H9 (cell line): Measurements from ENCODE around the gene LRPAP1. TPM values are rescaled to one million over a fixed set of nuclear protein-coding genes. Genes with fewer than 3 reads are reported as not detected.

Experiments
- DNase-seq: peaks from one replicate; pipeline ENCODE4 v3.0.0-alpha.2; 2017
- H2AFZ ChIP-seq: one replicate; pipeline ENCODE4 v1.6.1; 2013; ENCODE audit warnings: mild to moderate bottlenecking, low read length, control low read depth, moderate library complexity
- H2AK5ac ChIP-seq: 2 replicates; pipeline ENCODE4 v1.6.1; 2013; ENCODE audit warnings: low read length, control low read depth, mixed read lengths; ENCODE audit not compliant: insufficient read length
- H2BK120ac ChIP-seq: one replicate; pipeline ENCODE4 v1.6.1; 2013; ENCODE audit warnings: low read depth, mild to moderate bottlenecking, low read length, control low read depth, inconsistent platforms; ENCODE audit not compliant: poor library complexity, severe bottlenecking
- H2BK12ac ChIP-seq: 2 replicates; pipeline ENCODE4 v1.6.1; 2013; ENCODE audit warnings: low read length, control low read depth, mixed read lengths, low read depth; ENCODE audit not compliant: insufficient read length
- H2BK15ac ChIP-seq: 2 replicates; pipeline ENCODE4 v1.6.1; 2013; ENCODE audit warnings: low read depth, low read length, control low read depth
- H2BK20ac ChIP-seq: one replicate; pipeline ENCODE4 v1.6.1; 2013; ENCODE audit warnings: low read depth, mild to moderate bottlenecking, low read length, control low read depth, inconsistent platforms; ENCODE audit not compliant: poor library complexity, severe bottlenecking
- H2BK5ac ChIP-seq: 2 replicates; pipeline ENCODE4 v1.6.1; 2013; ENCODE audit warnings: low read length, control low read depth, mixed read lengths; ENCODE audit not compliant: insufficient read length
- H3K14ac ChIP-seq: 2 replicates; pipeline ENCODE4 v1.6.1; 2013; ENCODE audit warnings: low read length, control low read depth; ENCODE audit not compliant: insufficient read depth
- H3K18ac ChIP-seq: 2 replicates; pipeline ENCODE4 v1.6.1; 2013; ENCODE audit warnings: low read depth, mild to moderate bottlenecking, mixed read lengths, low read length, control low read depth; ENCODE audit not compliant: insufficient read length
- H3K23ac ChIP-seq: 2 replicates; pipeline ENCODE4 v1.6.1; 2013; ENCODE audit warnings: low read length, control low read depth, mixed read lengths, low read depth; ENCODE audit not compliant: insufficient read length
- H3K23me2 ChIP-seq: 2 replicates; pipeline ENCODE4 v1.6.1; 2013; ENCODE audit warnings: low read depth, mild to moderate bottlenecking, mixed read lengths, low read length, control low read depth; ENCODE audit not compliant: insufficient read length, poor library complexity, severe bottlenecking
- H3K27ac ChIP-seq: 2 replicates; pipeline ENCODE4 v1.5.1; 2013; ENCODE audit warnings: low read length, control low read depth, mixed read lengths, low read depth; ENCODE audit not compliant: insufficient read length
- H3K27me3 ChIP-seq: 2 replicates; pipeline ENCODE4 v1.6.1; 2013; ENCODE audit warnings: low read length, control low read depth, inconsistent platforms; ENCODE audit not compliant: insufficient read depth
- H3K4ac ChIP-seq: 2 replicates; pipeline ENCODE4 v1.6.1; 2013; ENCODE audit warnings: low read depth, mild to moderate bottlenecking, control low read depth, inconsistent platforms, low read length, moderate library complexity
- H3K4me1 ChIP-seq: 2 replicates; pipeline ENCODE4 v1.6.1; 2013; ENCODE audit warnings: low read length, control low read depth, inconsistent platforms; ENCODE audit not compliant: insufficient read depth
- H3K4me2 ChIP-seq: 2 replicates; pipeline ENCODE4 v1.6.1; 2013; ENCODE audit warnings: low read length, control low read depth, mixed read lengths; ENCODE audit not compliant: insufficient read length, insufficient read depth
- H3K56ac ChIP-seq: 2 replicates; pipeline ENCODE4 v1.6.1; 2013; ENCODE audit warnings: low read depth, mild to moderate bottlenecking, mixed read lengths, low read length, control low read depth; ENCODE audit not compliant: insufficient read length
- H3K79me1 ChIP-seq: 2 replicates; pipeline ENCODE4 v1.6.1; 2013; ENCODE audit warnings: low read depth, mild to moderate bottlenecking, moderate library complexity, low read length, control low read depth, inconsistent platforms; ENCODE audit not compliant: insufficient read depth, poor library complexity, severe bottlenecking
- H3K79me2 ChIP-seq: 2 replicates; pipeline ENCODE4 v1.6.1; 2013; ENCODE audit warnings: low read length, control low read depth, inconsistent platforms; ENCODE audit not compliant: insufficient read depth
- H3K9ac ChIP-seq: 2 replicates; pipeline ENCODE4 v1.6.1; 2013; ENCODE audit warnings: low read length, control low read depth, mixed read lengths; ENCODE audit not compliant: insufficient read length; ENCODE audit errors: extremely low read depth
- H3K9me3 ChIP-seq: one replicate; pipeline ENCODE4 v1.6.1; 2013; ENCODE audit warnings: low read depth, low read length, inconsistent platforms; ENCODE audit not compliant: control insufficient read depth
- H3T11ph ChIP-seq: one replicate; pipeline ENCODE4 v1.6.1; 2013; ENCODE audit warnings: mild to moderate bottlenecking, low read length, control low read depth, inconsistent platforms
- H4K20me1 ChIP-seq: one replicate; pipeline ENCODE4 v1.6.1; 2013; ENCODE audit not compliant: control insufficient read depth, insufficient read length, insufficient read depth
- H4K5ac ChIP-seq: 2 replicates; pipeline ENCODE4 v1.6.1; 2013; ENCODE audit warnings: low read depth, mild to moderate bottlenecking, mixed read lengths, low read length, control low read depth; ENCODE audit not compliant: insufficient read length
- H4K8ac ChIP-seq: replicated peaks from 2 replicates; pipeline ENCODE4 v1.6.1; 2013; ENCODE audit warnings: low read length, control low read depth, mixed read lengths, low read depth; ENCODE audit not compliant: insufficient read length
- H4K91ac ChIP-seq: 2 replicates; pipeline ENCODE4 v1.6.1; 2013; ENCODE audit warnings: low read depth, mild to moderate bottlenecking, moderate library complexity, mixed read lengths, low read length, control low read depth; ENCODE audit not compliant: insufficient read length
- H3K27ac Mint-ChIP-seq, 3 experiments: 2 replicates in 2 of 3; 3 replicates in 1 of 3; pipeline ENCODE4 v1.8.0; 2020 to 2021; ENCODE audit warnings: mixed read lengths in 3 of 3, mild to moderate bottlenecking in 1 of 3, moderate library complexity in 1 of 3
- H3K27me3 Mint-ChIP-seq: 2 replicates; pipeline ENCODE4 v1.8.0; 2021; ENCODE audit warnings: low read depth, mild to moderate bottlenecking, moderate library complexity, mixed read lengths
- H3K36me3 Mint-ChIP-seq, 3 experiments: 2 replicates in 2 of 3; 3 replicates in 1 of 3; pipeline ENCODE4 v1.8.0; 2020 to 2021; ENCODE audit warnings: low read depth in 3 of 3, mixed read lengths in 3 of 3; ENCODE audit not compliant: insufficient read depth in 1 of 3
- H3K4me1 Mint-ChIP-seq, 2 experiments: 2 replicates each; pipeline ENCODE4 v1.8.0; 2020; ENCODE audit warnings: mixed read lengths in 2 of 2
- H3K4me3 Mint-ChIP-seq, 2 experiments: 2 replicates in 1 of 2; 3 replicates in 1 of 2; pipeline ENCODE4 v1.8.0; 2020 to 2021; ENCODE audit warnings: mild to moderate bottlenecking in 2 of 2, mixed read lengths in 2 of 2, moderate library complexity in 1 of 2
- H3K9me3 Mint-ChIP-seq, 2 experiments: 2 replicates in 1 of 2; 3 replicates in 1 of 2; pipeline ENCODE4 v1.8.0; 2020; ENCODE audit warnings: mild to moderate bottlenecking in 2 of 2, mixed read lengths in 2 of 2, moderate library complexity in 1 of 2
- WGBS: extraction: QIAGEN DNeasy Blood & Tissue Kit; methylation state at CpG from one replicate; pipeline ENCODE4 v1.1.7; 2013; ENCODE audit warnings: missing lambda C conversion rate, low lambda C conversion rate, mixed read lengths; ENCODE audit not compliant: insufficient read length; ENCODE audit errors: extremely low coverage; 5-methylcytosine and 5-hydroxymethylcytosine counted together
- total RNA-seq: library from RNA; stranded (reverse); gene quantifications from 2 replicates; pipeline ENCODE4 v1.2.1, GENCODE V29; 2021
- TF ChIP-seq, protein P1 (sequence below): fragments of 200-600 bp; sonication (generic); conservative IDR thresholded peaks from 3 replicates; pipeline ENCODE4 v1.8.0; 2021; ENCODE audit warnings: antibody characterized with exemption, mild to moderate bottlenecking

LRPAP1 gene
- total RNA-seq, 1 experiment from 2014 or later: 85.9 TPM

DNA sequence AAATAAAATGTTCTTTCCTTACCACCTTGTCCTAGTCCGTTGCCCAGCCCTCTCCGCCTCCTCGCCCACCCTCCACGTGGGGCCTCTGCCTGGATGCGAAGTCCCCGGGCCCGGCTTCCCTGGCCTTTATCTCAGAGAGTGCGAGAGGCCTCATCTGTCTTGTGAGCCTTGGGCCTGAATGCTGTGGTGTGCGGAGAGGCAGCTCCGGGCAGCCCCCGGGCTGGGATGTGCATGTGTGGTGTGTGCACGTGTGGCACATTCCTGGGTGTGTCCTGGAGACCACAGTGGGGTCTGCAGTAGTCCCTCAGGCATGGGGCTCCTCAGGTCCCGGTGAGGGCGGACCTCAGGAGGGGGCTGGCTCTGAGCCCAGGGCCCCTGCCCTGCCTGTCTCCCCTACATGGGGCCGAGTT, 37.8 kb downstream of the LRPAP1 start:
- H3T11ph ChIP-seq: no peak overlapping the region
- H3K4ac ChIP-seq: no peak overlapping the region
- no peak overlapping the region for H2BK15ac ChIP-seq
- no peaks in the 10 kb centered on the region; a peak in 1 of 7 replicates for H3K36me3 Mint-ChIP-seq
- TF ChIP-seq, protein P1, sequence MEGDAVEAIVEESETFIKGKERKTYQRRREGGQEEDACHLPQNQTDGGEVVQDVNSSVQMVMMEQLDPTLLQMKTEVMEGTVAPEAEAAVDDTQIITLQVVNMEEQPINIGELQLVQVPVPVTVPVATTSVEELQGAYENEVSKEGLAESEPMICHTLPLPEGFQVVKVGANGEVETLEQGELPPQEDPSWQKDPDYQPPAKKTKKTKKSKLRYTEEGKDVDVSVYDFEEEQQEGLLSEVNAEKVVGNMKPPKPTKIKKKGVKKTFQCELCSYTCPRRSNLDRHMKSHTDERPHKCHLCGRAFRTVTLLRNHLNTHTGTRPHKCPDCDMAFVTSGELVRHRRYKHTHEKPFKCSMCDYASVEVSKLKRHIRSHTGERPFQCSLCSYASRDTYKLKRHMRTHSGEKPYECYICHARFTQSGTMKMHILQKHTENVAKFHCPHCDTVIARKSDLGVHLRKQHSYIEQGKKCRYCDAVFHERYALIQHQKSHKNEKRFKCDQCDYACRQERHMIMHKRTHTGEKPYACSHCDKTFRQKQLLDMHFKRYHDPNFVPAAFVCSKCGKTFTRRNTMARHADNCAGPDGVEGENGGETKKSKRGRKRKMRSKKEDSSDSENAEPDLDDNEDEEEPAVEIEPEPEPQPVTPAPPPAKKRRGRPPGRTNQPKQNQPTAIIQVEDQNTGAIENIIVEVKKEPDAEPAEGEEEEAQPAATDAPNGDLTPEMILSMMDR: no peak
- H3K9ac ChIP-seq: no peak overlapping the region
- H4K5ac ChIP-seq: no peak overlapping the region
- H2BK120ac ChIP-seq: no peak overlapping the region
- no peak overlapping the region for H2AK5ac ChIP-seq
- no peak overlapping the region for H4K8ac ChIP-seq
- peaks cover 12 to 28% of the 10 kb centered on the region in 2 experiments for H3K4me1 Mint-ChIP-seq
- no peaks in the 10 kb centered on the region for H3K23me2 ChIP-seq
- no peak overlapping the region for H2AFZ ChIP-seq
- H3K9me3 Mint-ChIP-seq: no peaks in the 10 kb centered on the region; a peak in 1 of 5 replicates
- no peak overlapping the region for H2BK20ac ChIP-seq
- no peak overlapping the region for H3K27ac Mint-ChIP-seq
- H3K56ac ChIP-seq: no peak overlapping the region
- H3K18ac ChIP-seq: no peak overlapping the region
- no peaks in the 10 kb centered on the region for H3K79me2 ChIP-seq
- no peak overlapping the region for H4K91ac ChIP-seq
- no peaks in the 10 kb centered on the region for H3K79me1 ChIP-seq
- peaks cover 95% of the 10 kb centered on the region for H3K27me3 Mint-ChIP-seq
- H3K4me3 Mint-ChIP-seq: no peak overlapping the region
- H3K23ac ChIP-seq: no peak overlapping the region
- no peak overlapping the region for H2BK12ac ChIP-seq
- no peaks in the 10 kb centered on the region for H3K4me1 ChIP-seq
- H3K9me3 ChIP-seq: no peaks in the 10 kb centered on the region
- no peak overlapping the region for H2BK5ac ChIP-seq
- no peak overlapping the region for H3K14ac ChIP-seq
- WGBS: no CpG with 5 or more reads among the region's 15 CpGs
- no peak overlapping the region for H3K4me2 ChIP-seq
- peaks cover 27% of the 10 kb centered on the region; the same call in 1 of the 2 replicates for H3K27me3 ChIP-seq
- no peak overlapping the region for H3K27ac ChIP-seq
- no peak for DNase-seq
- H4K20me1 ChIP-seq: peaks cover 4% of the 10 kb centered on the region
